SK-N-SH treated with all-trans-retinoic acid at 6 μM for 48 hours (cell line): ENCODE data around the gene SLC6A6.

Source experiments
- ATAC-seq: fragments of 200-7000 bp; cut with Tn5 transposase; 3 replicates; pipeline ENCODE4 v1.9.1; 2020; ENCODE audit warnings: mild to moderate bottlenecking, moderate library complexity
- BACH2 ChIP-seq: fragments of 250-450 bp; sonication (Bioruptor Pico); IDR thresholded peaks from 2 replicates; pipeline ENCODE4 v1.9.0; 2021; ENCODE audit warnings: mild to moderate bottlenecking, borderline replicate concordance
- CSDC2 ChIP-seq: fragments of 250-450 bp; sonication (Bioruptor Pico); IDR thresholded peaks from 2 replicates; pipeline ENCODE4 v1.5.0; 2020; ENCODE audit warnings: mild to moderate bottlenecking, moderate library complexity
- ESRRG ChIP-seq: fragments of 250-450 bp; sonication (Bioruptor Pico); IDR thresholded peaks from 2 replicates; pipeline ENCODE4 v1.6.1; 2021; ENCODE audit warnings: mild to moderate bottlenecking
- GLIS3 ChIP-seq: fragments of 250-450 bp; sonication (Bioruptor Pico); IDR thresholded peaks from 2 replicates; pipeline ENCODE4 v1.5.0; 2020; ENCODE audit warnings: mild to moderate bottlenecking, moderate library complexity
- ISL1 ChIP-seq: fragments of 250-450 bp; sonication (Bioruptor Pico); IDR thresholded peaks from 2 replicates; pipeline ENCODE4 v2.1.2; 2022; ENCODE audit warnings: mild to moderate bottlenecking, moderate library complexity
- OSR1 ChIP-seq: fragments of 250-450 bp; sonication (Bioruptor Pico); IDR thresholded peaks from 2 replicates; pipeline ENCODE4 v1.8.0; 2022; ENCODE audit warnings: moderate library complexity, mild to moderate bottlenecking, inconsistent platforms
- PPARA ChIP-seq: fragments of 250-450 bp; sonication (Bioruptor Pico); IDR thresholded peaks from 2 replicates; pipeline ENCODE4 v1.5.0; 2020; ENCODE audit warnings: mild to moderate bottlenecking, borderline replicate concordance
- RARB ChIP-seq: fragments of 250-450 bp; sonication (Bioruptor Pico); IDR thresholded peaks from 2 replicates; pipeline ENCODE4 v1.8.0; 2021; ENCODE audit warnings: mild to moderate bottlenecking, moderate library complexity
- TCF4 ChIP-seq: fragments of 250-450 bp; sonication (Bioruptor Pico); IDR thresholded peaks from 2 replicates; pipeline ENCODE4 v1.8.0; 2021; ENCODE audit warnings: mild to moderate bottlenecking, moderate library complexity, borderline replicate concordance
- TOX ChIP-seq: fragments of 250-450 bp; sonication (Bioruptor Pico); IDR thresholded peaks from 2 replicates; pipeline ENCODE4 v1.8.0; 2021; ENCODE audit warnings: mild to moderate bottlenecking, moderate library complexity, borderline replicate concordance
- ZC3H10 ChIP-seq: fragments of 250-450 bp; sonication (Bioruptor Pico); IDR thresholded peaks from 2 replicates; pipeline ENCODE4 v1.5.1; 2021; ENCODE audit warnings: mild to moderate bottlenecking, moderate library complexity
- ZFP3 ChIP-seq: fragments of 250-450 bp; sonication (Bioruptor Pico); IDR thresholded peaks from 2 replicates; pipeline ENCODE4 v1.5.0; 2020; ENCODE audit warnings: mild to moderate bottlenecking, moderate library complexity
- ZFP30 ChIP-seq: fragments of 450-650 bp; formaldehyde crosslinking; IDR thresholded peaks from 2 replicates; pipeline ENCODE4 v1.5.0; 2022; ENCODE audit warnings: mild to moderate bottlenecking, moderate library complexity
- ZNF565 ChIP-seq: fragments of 450-650 bp; formaldehyde crosslinking; conservative IDR thresholded peaks from 2 replicates; pipeline ENCODE4 v1.5.0; 2020; ENCODE audit warnings: low read depth, mild to moderate bottlenecking, moderate library complexity
- ZNF70 ChIP-seq: fragments of 450-650 bp; formaldehyde crosslinking; IDR thresholded peaks from 2 replicates; pipeline ENCODE4 v1.5.0; 2020; ENCODE audit warnings: mild to moderate bottlenecking, moderate library complexity
- ZNF8 ChIP-seq: fragments of 450-650 bp; formaldehyde crosslinking; IDR thresholded peaks from 2 replicates; pipeline ENCODE4 v1.5.0; 2020; ENCODE audit warnings: mild to moderate bottlenecking, moderate library complexity
- TF ChIP-seq, protein P1 (sequence below): fragments of 250-450 bp; sonication (Bioruptor Pico); IDR thresholded peaks from 2 replicates; pipeline ENCODE4 v1.5.1; 2021; ENCODE audit warnings: mild to moderate bottlenecking, moderate library complexity
- TF ChIP-seq, protein P2 (sequence below): fragments of 250-450 bp; sonication (Bioruptor Pico); IDR thresholded peaks from 2 replicates; pipeline ENCODE4 v1.8.0; 2021; ENCODE audit warnings: low read depth, mild to moderate bottlenecking, moderate library complexity, borderline replicate concordance
- TF ChIP-seq, protein P3 (sequence below): fragments of 250-450 bp; sonication (Bioruptor Pico); IDR thresholded peaks from 2 replicates; pipeline ENCODE4 v1.8.0; 2020; ENCODE audit warnings: mild to moderate bottlenecking, moderate library complexity, borderline replicate concordance
- TF ChIP-seq, protein P4 (sequence below): fragments of 250-450 bp; sonication (Bioruptor Pico); IDR thresholded peaks from 2 replicates; pipeline ENCODE4 v1.5.1; 2020; ENCODE audit warnings: low read depth, mild to moderate bottlenecking, moderate library complexity

The SLC6A6 gene

DNA sequence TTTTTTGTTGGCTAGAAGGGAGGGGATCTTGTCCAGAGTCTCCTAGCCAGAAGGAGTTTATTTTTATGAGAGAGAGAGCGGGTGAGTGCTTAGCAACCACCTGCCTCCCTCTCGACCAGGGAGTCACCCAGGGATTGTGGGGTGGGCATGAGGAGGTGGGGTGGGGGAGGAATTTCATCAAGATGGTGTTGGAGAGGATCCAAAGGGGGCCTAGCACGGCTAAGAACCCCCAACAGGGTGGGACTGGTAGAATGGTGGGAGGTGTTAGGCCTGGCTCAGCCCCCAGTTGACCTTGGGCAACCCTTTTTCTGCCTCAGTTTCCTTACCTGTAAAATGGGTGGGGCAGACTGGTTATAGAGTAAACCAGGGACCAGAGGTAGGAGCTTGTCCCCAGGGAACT is 1.8 kb downstream of the SLC6A6 start (continued):
- TF ChIP-seq ZC3H10 (CRISPR knock-in tag), result no peak
- no peak for TF ChIP-seq ZNF70
- no peak for TF ChIP-seq TOX (CRISPR knock-in tag)
- no peak for TF ChIP-seq GLIS3 (CRISPR knock-in tag)
- TF ChIP-seq ZFP3 (CRISPR knock-in tag), result no peak
- TF ChIP-seq, protein P1, sequence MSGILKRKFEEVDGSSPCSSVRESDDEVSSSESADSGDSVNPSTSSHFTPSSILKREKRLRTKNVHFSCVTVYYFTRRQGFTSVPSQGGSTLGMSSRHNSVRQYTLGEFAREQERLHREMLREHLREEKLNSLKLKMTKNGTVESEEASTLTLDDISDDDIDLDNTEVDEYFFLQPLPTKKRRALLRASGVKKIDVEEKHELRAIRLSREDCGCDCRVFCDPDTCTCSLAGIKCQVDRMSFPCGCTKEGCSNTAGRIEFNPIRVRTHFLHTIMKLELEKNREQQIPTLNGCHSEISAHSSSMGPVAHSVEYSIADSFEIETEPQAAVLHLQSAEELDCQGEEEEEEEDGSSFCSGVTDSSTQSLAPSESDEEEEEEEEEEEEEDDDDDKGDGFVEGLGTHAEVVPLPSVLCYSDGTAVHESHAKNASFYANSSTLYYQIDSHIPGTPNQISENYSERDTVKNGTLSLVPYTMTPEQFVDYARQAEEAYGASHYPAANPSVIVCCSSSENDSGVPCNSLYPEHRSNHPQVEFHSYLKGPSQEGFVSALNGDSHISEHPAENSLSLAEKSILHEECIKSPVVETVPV, result no peak
- TF ChIP-seq ZFP30 (CRISPR knock-in tag), result no peak
- TF ChIP-seq RARB (CRISPR knock-in tag), result no peak
- TF ChIP-seq CSDC2, result no peak

DNA sequence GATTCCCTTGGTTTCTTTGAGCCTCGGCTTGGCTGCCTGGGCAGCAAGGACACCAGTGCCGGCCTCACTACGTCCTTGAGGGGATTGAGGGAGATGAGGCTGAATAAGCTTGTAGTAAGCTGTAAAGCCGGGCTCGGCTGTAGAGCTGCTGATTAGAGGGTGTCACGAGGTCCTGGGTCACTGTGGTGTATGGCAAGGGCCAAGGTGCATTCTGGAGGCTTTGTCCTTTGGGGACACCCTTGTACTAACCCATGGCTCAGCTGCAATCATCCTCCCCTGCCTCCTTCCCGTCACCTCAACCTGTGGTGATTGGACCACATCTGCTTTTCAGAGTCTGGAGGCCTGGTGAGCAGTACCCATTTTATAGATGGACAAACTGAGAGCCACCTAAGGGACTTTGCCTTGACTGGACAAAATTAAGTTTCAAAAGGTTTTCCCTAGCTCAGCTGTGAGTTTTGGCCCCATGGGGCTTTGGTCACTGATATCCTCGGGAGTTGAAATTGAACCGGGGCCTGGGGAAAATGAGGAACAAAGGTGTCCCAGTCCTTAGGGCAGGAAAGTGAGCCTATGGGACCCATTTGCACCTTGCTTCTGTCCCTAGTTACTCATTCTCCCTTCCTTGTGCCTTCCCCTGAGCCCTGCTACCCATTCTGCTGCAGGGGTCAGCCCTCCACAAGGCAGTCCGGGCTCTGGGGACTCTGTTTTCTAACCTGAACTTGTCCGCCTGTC is 2.4 kb downstream of the SLC6A6 start:
- no peak for TF ChIP-seq PPARA
- TF ChIP-seq TCF4 (CRISPR knock-in tag), result no peak
- TF ChIP-seq BACH2 (CRISPR knock-in tag), result no peak
- TF ChIP-seq CSDC2, result no peak
- TF ChIP-seq, protein P2, sequence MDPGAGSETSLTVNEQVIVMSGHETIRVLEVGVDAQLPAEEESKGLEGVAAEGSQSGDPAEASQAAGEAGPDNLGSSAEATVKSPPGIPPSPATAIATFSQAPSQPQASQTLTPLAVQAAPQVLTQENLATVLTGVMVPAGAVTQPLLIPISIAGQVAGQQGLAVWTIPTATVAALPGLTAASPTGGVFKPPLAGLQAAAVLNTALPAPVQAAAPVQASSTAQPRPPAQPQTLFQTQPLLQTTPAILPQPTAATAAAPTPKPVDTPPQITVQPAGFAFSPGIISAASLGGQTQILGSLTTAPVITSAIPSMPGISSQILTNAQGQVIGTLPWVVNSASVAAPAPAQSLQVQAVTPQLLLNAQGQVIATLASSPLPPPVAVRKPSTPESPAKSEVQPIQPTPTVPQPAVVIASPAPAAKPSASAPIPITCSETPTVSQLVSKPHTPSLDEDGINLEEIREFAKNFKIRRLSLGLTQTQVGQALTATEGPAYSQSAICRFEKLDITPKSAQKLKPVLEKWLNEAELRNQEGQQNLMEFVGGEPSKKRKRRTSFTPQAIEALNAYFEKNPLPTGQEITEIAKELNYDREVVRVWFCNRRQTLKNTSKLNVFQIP, result no peak
- no peak for TF ChIP-seq ESRRG (CRISPR knock-in tag)
- TF ChIP-seq, protein P3, sequence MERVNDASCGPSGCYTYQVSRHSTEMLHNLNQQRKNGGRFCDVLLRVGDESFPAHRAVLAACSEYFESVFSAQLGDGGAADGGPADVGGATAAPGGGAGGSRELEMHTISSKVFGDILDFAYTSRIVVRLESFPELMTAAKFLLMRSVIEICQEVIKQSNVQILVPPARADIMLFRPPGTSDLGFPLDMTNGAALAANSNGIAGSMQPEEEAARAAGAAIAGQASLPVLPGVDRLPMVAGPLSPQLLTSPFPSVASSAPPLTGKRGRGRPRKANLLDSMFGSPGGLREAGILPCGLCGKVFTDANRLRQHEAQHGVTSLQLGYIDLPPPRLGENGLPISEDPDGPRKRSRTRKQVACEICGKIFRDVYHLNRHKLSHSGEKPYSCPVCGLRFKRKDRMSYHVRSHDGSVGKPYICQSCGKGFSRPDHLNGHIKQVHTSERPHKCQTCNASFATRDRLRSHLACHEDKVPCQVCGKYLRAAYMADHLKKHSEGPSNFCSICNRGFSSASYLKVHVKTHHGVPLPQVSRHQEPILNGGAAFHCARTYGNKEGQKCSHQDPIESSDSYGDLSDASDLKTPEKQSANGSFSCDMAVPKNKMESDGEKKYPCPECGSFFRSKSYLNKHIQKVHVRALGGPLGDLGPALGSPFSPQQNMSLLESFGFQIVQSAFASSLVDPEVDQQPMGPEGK, result no peak
- TF ChIP-seq OSR1 (CRISPR knock-in tag), result no peak
- no peak for TF ChIP-seq TOX (CRISPR knock-in tag)
- TF ChIP-seq RARB (CRISPR knock-in tag), result no peak
- no peak for TF ChIP-seq ISL1 (CRISPR knock-in tag)
- TF ChIP-seq ZNF70, result no peak
- no peak for TF ChIP-seq ZNF565 (CRISPR knock-in tag)
- no peak for ATAC-seq

DNA sequence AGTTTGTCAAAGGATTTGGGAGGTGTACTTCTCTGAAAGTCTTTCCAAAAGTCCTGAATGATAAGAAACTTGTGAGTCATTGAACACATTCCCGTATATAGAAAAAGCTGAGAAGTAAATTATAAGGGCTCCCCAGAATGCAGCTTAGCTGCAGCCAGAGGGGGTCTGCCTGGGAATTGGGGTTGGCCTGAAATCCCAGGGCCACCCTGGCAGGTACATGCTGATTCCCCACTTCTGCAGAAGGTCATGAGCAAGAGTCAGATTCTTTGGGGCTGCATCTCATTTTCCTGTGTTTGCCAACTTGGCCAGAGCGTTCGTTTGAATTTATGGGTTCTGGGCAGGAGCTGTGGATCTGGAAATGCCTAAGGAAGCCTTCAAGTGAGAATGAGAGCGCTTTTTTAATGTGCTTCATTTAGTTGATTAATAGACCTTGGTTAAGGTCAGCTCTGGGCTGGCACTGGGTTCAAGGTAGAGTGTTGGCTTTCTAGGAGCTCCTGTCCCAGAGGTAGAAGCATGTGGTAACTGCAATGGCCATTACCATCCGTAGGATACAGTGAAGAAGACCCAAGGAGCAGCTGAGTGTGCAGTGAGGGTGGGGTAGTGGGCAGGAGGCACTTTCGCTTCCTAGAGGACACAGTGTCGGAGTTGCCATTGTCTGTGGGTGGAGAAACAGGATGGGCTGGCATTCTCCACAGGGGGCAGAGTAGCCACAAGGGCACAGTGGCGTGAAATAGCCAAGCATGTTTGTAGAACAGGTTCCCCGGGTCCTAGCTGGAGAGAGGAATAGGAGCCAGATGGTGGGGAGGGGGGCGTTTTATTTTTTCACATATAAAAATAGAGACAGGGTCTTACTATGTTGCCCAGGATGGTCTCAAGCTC is 3.2 kb downstream of the SLC6A6 start:
- TF ChIP-seq, protein P1, result no peak
- TF ChIP-seq ESRRG (CRISPR knock-in tag), result no peak
- TF ChIP-seq, protein P4, sequence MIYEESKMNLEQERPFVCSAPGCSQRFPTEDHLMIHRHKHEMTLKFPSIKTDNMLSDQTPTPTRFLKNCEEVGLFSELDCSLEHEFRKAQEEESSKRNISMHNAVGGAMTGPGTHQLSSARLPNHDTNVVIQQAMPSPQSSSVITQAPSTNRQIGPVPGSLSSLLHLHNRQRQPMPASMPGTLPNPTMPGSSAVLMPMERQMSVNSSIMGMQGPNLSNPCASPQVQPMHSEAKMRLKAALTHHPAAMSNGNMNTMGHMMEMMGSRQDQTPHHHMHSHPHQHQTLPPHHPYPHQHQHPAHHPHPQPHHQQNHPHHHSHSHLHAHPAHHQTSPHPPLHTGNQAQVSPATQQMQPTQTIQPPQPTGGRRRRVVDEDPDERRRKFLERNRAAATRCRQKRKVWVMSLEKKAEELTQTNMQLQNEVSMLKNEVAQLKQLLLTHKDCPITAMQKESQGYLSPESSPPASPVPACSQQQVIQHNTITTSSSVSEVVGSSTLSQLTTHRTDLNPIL (CRISPR knock-in tag), result no peak
- TF ChIP-seq OSR1 (CRISPR knock-in tag), result no peak
- TF ChIP-seq, protein P2, result no peak
- TF ChIP-seq ISL1 (CRISPR knock-in tag), result no peak
- no peak for TF ChIP-seq TOX (CRISPR knock-in tag)
- TF ChIP-seq ZNF8 (CRISPR knock-in tag), result no peak
- TF ChIP-seq ZFP3 (CRISPR knock-in tag), result no peak
- no peak for TF ChIP-seq BACH2 (CRISPR knock-in tag)
- TF ChIP-seq RARB (CRISPR knock-in tag), result no peak
- TF ChIP-seq ZNF565 (CRISPR knock-in tag), result no peak
- TF ChIP-seq PPARA, result no peak
- no peak for TF ChIP-seq ZNF70
- TF ChIP-seq ZFP30 (CRISPR knock-in tag), result no peak
- TF ChIP-seq, all 23 proteins: peak for 0
- no peak for ATAC-seq
